Measurements from ENCODE around the gene UQCRC1. TPM values are rescaled to one million over a fixed set of nuclear protein-coding genes. Genes with fewer than 3 reads are reported as not detected.
A peak's percentile ranks its signal among the peaks of the same experiment; 100 is the strongest.

UQCRC1 gene
- total RNA-seq, 1 experiment from 2014 or later = 323 TPM

DNA sequence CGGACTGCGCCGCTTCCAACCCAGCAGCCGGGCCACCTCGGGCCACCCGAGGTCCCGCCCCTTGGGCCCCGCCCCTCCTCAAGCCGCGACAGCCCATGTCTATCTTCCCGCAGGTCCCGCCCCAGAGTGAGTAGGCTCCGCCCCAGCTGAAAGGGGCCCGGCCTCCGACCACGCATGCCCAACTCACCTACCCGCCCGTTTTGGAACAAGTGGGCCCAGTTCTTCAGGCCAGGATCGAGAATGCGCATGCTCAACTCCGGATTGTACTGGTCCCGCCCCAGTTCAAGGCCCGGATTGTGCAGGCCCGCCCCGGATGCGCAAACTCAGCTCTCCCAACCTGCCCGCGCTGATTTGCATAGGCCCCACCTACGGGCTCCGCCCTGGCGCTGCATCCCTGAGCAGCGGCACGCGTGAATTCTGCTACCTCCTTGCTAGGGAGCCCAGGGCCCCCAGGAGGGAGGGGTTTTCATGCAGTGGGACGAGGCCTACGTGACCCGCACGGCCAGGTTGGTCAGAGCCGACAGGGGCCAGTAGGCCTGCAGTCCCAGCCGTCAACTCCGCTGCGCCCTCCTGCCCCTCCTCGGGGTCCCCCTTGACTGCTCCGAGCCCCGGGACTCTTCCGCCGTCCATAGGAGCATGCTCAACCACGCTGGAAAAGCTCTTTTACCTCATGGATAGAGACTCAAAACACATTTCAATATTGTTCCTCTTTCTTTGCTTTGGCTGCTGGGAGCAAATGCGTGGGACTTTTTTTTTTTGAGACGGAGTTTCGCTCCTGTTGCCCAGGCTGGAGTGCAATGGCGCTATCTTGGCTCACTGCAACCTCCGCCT lies 52.4 kb downstream of the UQCRC1 start, which contains the start of gene PFKFB4 (continued):
- TF ChIP-seq, protein P1, sequence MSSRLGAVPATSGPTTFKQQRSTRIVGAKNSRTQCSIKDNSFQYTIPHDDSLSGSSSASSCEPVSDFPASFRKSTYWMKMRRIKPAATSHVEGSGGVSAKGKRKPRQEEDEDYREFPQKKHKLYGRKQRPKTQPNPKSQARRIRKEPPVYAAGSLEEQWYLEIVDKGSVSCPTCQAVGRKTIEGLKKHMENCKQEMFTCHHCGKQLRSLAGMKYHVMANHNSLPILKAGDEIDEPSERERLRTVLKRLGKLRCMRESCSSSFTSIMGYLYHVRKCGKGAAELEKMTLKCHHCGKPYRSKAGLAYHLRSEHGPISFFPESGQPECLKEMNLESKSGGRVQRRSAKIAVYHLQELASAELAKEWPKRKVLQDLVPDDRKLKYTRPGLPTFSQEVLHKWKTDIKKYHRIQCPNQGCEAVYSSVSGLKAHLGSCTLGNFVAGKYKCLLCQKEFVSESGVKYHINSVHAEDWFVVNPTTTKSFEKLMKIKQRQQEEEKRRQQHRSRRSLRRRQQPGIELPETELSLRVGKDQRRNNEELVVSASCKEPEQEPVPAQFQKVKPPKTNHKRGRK (CRISPR knock-in tag; IDR thresholded peaks at IDR 0.05; ENCODE audit: borderline replicate concordance) = no peak
- TF ChIP-seq, protein P2, sequence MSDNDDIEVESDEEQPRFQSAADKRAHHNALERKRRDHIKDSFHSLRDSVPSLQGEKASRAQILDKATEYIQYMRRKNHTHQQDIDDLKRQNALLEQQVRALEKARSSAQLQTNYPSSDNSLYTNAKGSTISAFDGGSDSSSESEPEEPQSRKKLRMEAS (CRISPR knock-in tag; IDR thresholded peaks at IDR 0.05) = peak; percentile 80
- TF ChIP-seq ZNF232 (CRISPR knock-in tag; IDR thresholded peaks at IDR 0.05) (0 out of 2 replicates have a peak, but pooled peaks have one; percentile 14), SP1 (CRISPR knock-in tag; conservative IDR thresholded peaks at IDR 0.05) (peak; percentile 56; the same call in 1 of the 2 replicates), ZNF138 (CRISPR knock-in tag; conservative IDR thresholded peaks at IDR 0.05) (no peak)
- TF ChIP-seq, protein P3, sequence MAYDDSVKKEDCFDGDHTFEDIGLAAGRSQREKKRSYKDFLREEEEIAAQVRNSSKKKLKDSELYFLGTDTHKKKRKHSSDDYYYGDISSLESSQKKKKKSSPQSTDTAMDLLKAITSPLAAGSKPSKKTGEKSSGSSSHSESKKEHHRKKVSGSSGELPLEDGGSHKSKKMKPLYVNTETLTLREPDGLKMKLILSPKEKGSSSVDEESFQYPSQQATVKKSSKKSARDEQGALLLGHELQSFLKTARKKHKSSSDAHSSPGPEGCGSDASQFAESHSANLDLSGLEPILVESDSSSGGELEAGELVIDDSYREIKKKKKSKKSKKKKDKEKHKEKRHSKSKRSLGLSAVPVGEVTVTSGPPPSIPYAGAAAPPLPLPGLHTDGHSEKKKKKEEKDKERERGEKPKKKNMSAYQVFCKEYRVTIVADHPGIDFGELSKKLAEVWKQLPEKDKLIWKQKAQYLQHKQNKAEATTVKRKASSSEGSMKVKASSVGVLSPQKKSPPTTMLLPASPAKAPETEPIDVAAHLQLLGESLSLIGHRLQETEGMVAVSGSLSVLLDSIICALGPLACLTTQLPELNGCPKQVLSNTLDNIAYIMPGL (CRISPR knock-in tag; IDR thresholded peaks at IDR 0.05) = peak; percentile 22; the same call in 1 of the 2 replicates

- Mint-ChIP-seq H3K4me3 (peak overlapping the region; percentile 86), H3K27me3 (ENCODE audit: low read depth) (no peaks in the 10 kb centered on the region), H3K27ac (peak overlapping the region; percentile 78), H3K9me3 (no peaks in the 10 kb centered on the region), H3K4me1 (peaks cover 65% of the 10 kb centered on the region), H3K36me3 (peaks cover 27% of the 10 kb centered on the region; the same call in 1 of the 2 replicates)
- ATAC-seq = peak; percentile 0; the same call in 1 of the 2 replicates
- TF ChIP-seq ZNF423 (CRISPR knock-in tag; IDR thresholded peaks at IDR 0.05) (no peak), TEAD4 (CRISPR knock-in tag; IDR thresholded peaks at IDR 0.05) (no peak), NR3C1 (CRISPR knock-in tag; conservative IDR thresholded peaks at IDR 0.05; ENCODE audit: low read depth) (0 out of 2 replicates have a peak, but pooled peaks have one; percentile 21), FOXK1 (CRISPR knock-in tag; IDR thresholded peaks at IDR 0.05) (peak; percentile 19; the same call in 1 of the 2 replicates), IRF1 (CRISPR knock-in tag; IDR thresholded peaks at IDR 0.05) (no peak), ZNF232 (CRISPR knock-in tag; IDR thresholded peaks at IDR 0.05) (no peak), NFE2L1 (CRISPR knock-in tag; IDR thresholded peaks at IDR 0.05) (no peak), GTF2I (CRISPR knock-in tag; conservative IDR thresholded peaks at IDR 0.05) (0 out of 2 replicates have a peak, but pooled peaks have one; percentile 14), ARID4B (CRISPR knock-in tag; IDR thresholded peaks at IDR 0.05; ENCODE audit: borderline replicate concordance) (peak; percentile 60; the same call in 1 of the 2 replicates), ZBTB21 (CRISPR knock-in tag; IDR thresholded peaks at IDR 0.05; ENCODE audit: borderline replicate concordance) (no peak)
- TF ChIP-seq, protein P4, sequence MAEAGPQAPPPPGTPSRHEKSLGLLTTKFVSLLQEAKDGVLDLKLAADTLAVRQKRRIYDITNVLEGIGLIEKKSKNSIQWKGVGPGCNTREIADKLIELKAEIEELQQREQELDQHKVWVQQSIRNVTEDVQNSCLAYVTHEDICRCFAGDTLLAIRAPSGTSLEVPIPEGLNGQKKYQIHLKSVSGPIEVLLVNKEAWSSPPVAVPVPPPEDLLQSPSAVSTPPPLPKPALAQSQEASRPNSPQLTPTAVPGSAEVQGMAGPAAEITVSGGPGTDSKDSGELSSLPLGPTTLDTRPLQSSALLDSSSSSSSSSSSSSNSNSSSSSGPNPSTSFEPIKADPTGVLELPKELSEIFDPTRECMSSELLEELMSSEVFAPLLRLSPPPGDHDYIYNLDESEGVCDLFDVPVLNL (CRISPR knock-in tag; IDR thresholded peaks at IDR 0.05; ENCODE audit: borderline replicate concordance, low read depth) = no peak
- TF ChIP-seq, protein P5, sequence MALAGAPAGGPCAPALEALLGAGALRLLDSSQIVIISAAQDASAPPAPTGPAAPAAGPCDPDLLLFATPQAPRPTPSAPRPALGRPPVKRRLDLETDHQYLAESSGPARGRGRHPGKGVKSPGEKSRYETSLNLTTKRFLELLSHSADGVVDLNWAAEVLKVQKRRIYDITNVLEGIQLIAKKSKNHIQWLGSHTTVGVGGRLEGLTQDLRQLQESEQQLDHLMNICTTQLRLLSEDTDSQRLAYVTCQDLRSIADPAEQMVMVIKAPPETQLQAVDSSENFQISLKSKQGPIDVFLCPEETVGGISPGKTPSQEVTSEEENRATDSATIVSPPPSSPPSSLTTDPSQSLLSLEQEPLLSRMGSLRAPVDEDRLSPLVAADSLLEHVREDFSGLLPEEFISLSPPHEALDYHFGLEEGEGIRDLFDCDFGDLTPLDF (CRISPR knock-in tag; IDR thresholded peaks at IDR 0.05) = no peak
- TF ChIP-seq, protein P1 (CRISPR knock-in tag; IDR thresholded peaks at IDR 0.05; ENCODE audit: borderline replicate concordance) = no peak
- ChIA-PET CTCF (interaction anchor here (0.6 to 7.2 kb wide), 17 partner anchors 7 to 466 kb away, joined by 3 to 84 read pairs (median 5); partner anchors contain the start of genes ATRIP, NDUFAF3 and SLC26A6), POLR2A (interaction anchor here (0.6 to 1.5 kb wide), 8 partner anchors 27 to 205 kb away, joined by 3 to 7 read pairs (median 4); partner anchors contain the start of genes CELSR3 and SLC26A6)
- DNase-seq (ENCODE audit: low spot score) = no peak
Measured at GRCh38 chr3:48555949-48556795, 53.3 kb downstream of the UQCRC1 start.

Measured in WTC11 (cell line).